Osteoblast (primary cell): ENCODE results near the gene BZW2. TPM values are rescaled to one million over a fixed set of nuclear protein-coding genes. Genes with fewer than 3 reads are reported as not detected.

Source experiments
- DNase-seq: peaks from one replicate; pipeline ENCODE4 v3.0.0; 2011; ENCODE audit warnings: low spot score, mixed read lengths; ENCODE audit not compliant: insufficient read length; ENCODE audit errors: missing footprints
- H2AFZ ChIP-seq: 2 replicates; pipeline ENCODE4 v1.6.0; 2011; ENCODE audit warnings: mild to moderate bottlenecking, low read length
- H3K27ac ChIP-seq: 2 replicates; pipeline ENCODE4 v1.5.1; 2011; ENCODE audit warnings: mild to moderate bottlenecking, low read depth, low read length, moderate library complexity
- H3K27me3 ChIP-seq: 2 replicates; pipeline ENCODE4 v1.6.0; 2012; ENCODE audit warnings: mild to moderate bottlenecking, control low read depth, inconsistent platforms, low read length, moderate library complexity; ENCODE audit not compliant: insufficient read depth
- H3K36me3 ChIP-seq: 2 replicates; pipeline ENCODE4 v1.5.1; 2011; ENCODE audit warnings: mild to moderate bottlenecking, low read length, control low read depth, moderate library complexity; ENCODE audit not compliant: insufficient read depth
- H3K4me1 ChIP-seq: 2 replicates; pipeline ENCODE4 v1.5.1; 2011; ENCODE audit warnings: mild to moderate bottlenecking, low read length, control low read depth, moderate library complexity; ENCODE audit not compliant: insufficient read depth
- H3K4me2 ChIP-seq: 2 replicates; pipeline ENCODE4 v1.6.0; 2011; ENCODE audit warnings: mild to moderate bottlenecking, low read length; ENCODE audit not compliant: insufficient read depth
- H3K4me3 ChIP-seq: fragments of 200-600 bp; sonication (generic); 3 replicates; pipeline ENCODE4 v1.5.1; 2012; ENCODE audit warnings: mild to moderate bottlenecking, low read length, inconsistent platforms; ENCODE audit not compliant: insufficient read depth
- H3K79me2 ChIP-seq: 2 replicates; pipeline ENCODE4 v1.6.0; 2012; ENCODE audit warnings: mild to moderate bottlenecking, low read length, control low read depth, inconsistent platforms; ENCODE audit not compliant: insufficient read depth
- H3K9me3 ChIP-seq: 2 replicates; pipeline ENCODE4 v1.5.1; 2011; ENCODE audit warnings: low read depth, low read length, control low read depth
- H4K20me1 ChIP-seq: 2 replicates; pipeline ENCODE4 v1.6.0; 2012; ENCODE audit warnings: mild to moderate bottlenecking, low read length, control low read depth; ENCODE audit not compliant: insufficient read depth
- CTCF ChIP-seq: IDR thresholded peaks from 2 replicates; pipeline ENCODE4 v1.5.1; 2011; ENCODE audit warnings: mild to moderate bottlenecking, low read depth, low read length, moderate library complexity; ENCODE audit errors: extremely low read depth
- total RNA-seq: library from RNA; depleted of rRNA; stranded (reverse); fragments of >200 nt; gene quantifications from 2 replicates; pipeline ENCODE4 v1.2.3, GENCODE V29; 2012

Gene BZW2
- total RNA-seq, 1 donor, result 52.8 TPM

- no peak overlapping the region for H3K4me2 ChIP-seq
- H3K27me3 ChIP-seq, result no peaks in the 10 kb centered on the region
- DNase-seq, result no peak
- H3K36me3 ChIP-seq, result peaks cover 71% of the 10 kb centered on the region
- peak overlapping the region; percentile 27 for H3K27ac ChIP-seq
- H4K20me1 ChIP-seq, result no peaks in the 10 kb centered on the region
- no peak for TF ChIP-seq CTCF
- H3K79me2 ChIP-seq, result peaks cover 3% of the 10 kb centered on the region
- peaks cover 31% of the 10 kb centered on the region for H3K4me1 ChIP-seq
- H2AFZ ChIP-seq, result no peak overlapping the region
- no peaks in the 10 kb centered on the region for H3K9me3 ChIP-seq
- H3K4me3 ChIP-seq, result no peak overlapping the region
These were observed 47.8 kb downstream of the BZW2 start for GRCh38 chr7:16693601-16694318.

- H3K4me3 ChIP-seq, result no peak overlapping the region
- H3K27me3 ChIP-seq, result no peaks in the 10 kb centered on the region
- H3K4me1 ChIP-seq, result peaks cover 37% of the 10 kb centered on the region
- H3K36me3 ChIP-seq, result peaks cover 78% of the 10 kb centered on the region
- H3K9me3 ChIP-seq, result no peaks in the 10 kb centered on the region
- H3K4me2 ChIP-seq, result no peak overlapping the region
- no peak for TF ChIP-seq CTCF
- DNase-seq, result no peak
- no peaks in the 10 kb centered on the region for H4K20me1 ChIP-seq
- no peak overlapping the region for H3K27ac ChIP-seq
- H3K79me2 ChIP-seq, result peaks cover 3% of the 10 kb centered on the region
- H2AFZ ChIP-seq, result no peak overlapping the region
These were observed 48.8 kb downstream of the BZW2 start for GRCh38 chr7:16694806-16695205.

- Histone ChIP-seq H3K79me2 (peaks cover 3% of the 10 kb centered on the region), H3K9me3 (no peaks in the 10 kb centered on the region), H3K27me3 (no peaks in the 10 kb centered on the region), H3K36me3 (peaks cover 73% of the 10 kb centered on the region), H2AFZ (no peak overlapping the region), H3K4me2 (no peak overlapping the region), H3K4me3 (no peak overlapping the region), H4K20me1 (no peaks in the 10 kb centered on the region), H3K4me1 (peaks cover 44% of the 10 kb centered on the region), H3K27ac (peak overlapping the region; percentile 92)
- DNase-seq, result no peak
- peak; percentile 63 for TF ChIP-seq CTCF
These were observed 49.7 kb downstream of the BZW2 start for GRCh38 chr7:16695621-16696237.

GRCh38 chr7:16697507-16698199 is 51.7 kb downstream of the BZW2 start:
- DNase-seq, result peak; percentile 62
- H3K9me3 ChIP-seq, result no peaks in the 10 kb centered on the region
- no peak for TF ChIP-seq CTCF
- no peaks in the 10 kb centered on the region for H3K27me3 ChIP-seq
- H3K4me1 ChIP-seq, result peaks cover 44% of the 10 kb centered on the region
- no peak overlapping the region for H3K4me3 ChIP-seq
- H2AFZ ChIP-seq, result peak overlapping the region; percentile 43
- no peaks in the 10 kb centered on the region for H4K20me1 ChIP-seq
- peak overlapping the region; percentile 39 for H3K4me2 ChIP-seq
- peak overlapping the region; percentile 92 for H3K27ac ChIP-seq
- peaks cover 64% of the 10 kb centered on the region for H3K36me3 ChIP-seq
- peaks cover 3% of the 10 kb centered on the region for H3K79me2 ChIP-seq
